Karpas-422 (cell line): ENCODE data around the gene LUC7L. TPM values are rescaled to one million over a fixed set of nuclear protein-coding genes. Genes with fewer than 3 reads are reported as not detected.
"Not testable (repeated sequence)": the region's sequence is repeated elsewhere in the genome, so short reads cannot be mapped to it uniquely, and the experiment has no call there.

Experiments
- DNase-seq: peaks from one replicate; pipeline ENCODE4 v3.0.0-alpha.2; 2015
- H2AFZ ChIP-seq: fragments of 200-600 bp; sonication (generic); 2 replicates; pipeline ENCODE4 v1.6.1; 2014; ENCODE audit warnings: antibody characterized with exemption, low read length, mixed read lengths
- H3K27ac ChIP-seq: fragments of 200-600 bp; sonication (generic); 2 replicates; pipeline ENCODE4 v1.5.1; 2014; ENCODE audit warnings: mild to moderate bottlenecking, low read length, moderate library complexity
- H3K27me3 ChIP-seq: fragments of 200-600 bp; sonication (generic); 2 replicates; pipeline ENCODE4 v1.6.1; 2014; ENCODE audit warnings: low read length, mixed read lengths
- H3K36me3 ChIP-seq: fragments of 200-600 bp; sonication (generic); 2 replicates; pipeline ENCODE4 v1.6.1; 2014; ENCODE audit warnings: low read length, mixed read lengths; ENCODE audit not compliant: insufficient read depth
- H3K4me1 ChIP-seq: fragments of 200-600 bp; sonication (generic); 2 replicates; pipeline ENCODE4 v1.6.1; 2014; ENCODE audit warnings: mild to moderate bottlenecking, low read length, mixed read lengths
- H3K4me2 ChIP-seq: fragments of 200-600 bp; sonication (generic); 2 replicates; pipeline ENCODE4 v1.6.1; 2014; ENCODE audit warnings: low read length, low read depth, mild to moderate bottlenecking; ENCODE audit not compliant: poor library complexity, severe bottlenecking
- H3K4me3 ChIP-seq: fragments of 200-600 bp; sonication (generic); 2 replicates; pipeline ENCODE4 v1.5.1; 2014; ENCODE audit warnings: mild to moderate bottlenecking, antibody characterized with exemption, low read length, mixed read lengths
- H3K79me2 ChIP-seq: fragments of 200-600 bp; sonication (generic); 2 replicates; pipeline ENCODE4 v1.6.1; 2014; ENCODE audit warnings: mild to moderate bottlenecking, low read length, mixed read lengths
- H3K9ac ChIP-seq: fragments of 200-600 bp; sonication (generic); 2 replicates; pipeline ENCODE4 v1.6.0; 2014; ENCODE audit warnings: low read length
- H3K9me2 ChIP-seq: fragments of 200-600 bp; sonication (generic), shearing (Covaris generic); replicated peaks from 2 replicates; pipeline ENCODE4 v1.6.0; 2014; ENCODE audit warnings: mild to moderate bottlenecking, low read length, moderate library complexity; ENCODE audit not compliant: insufficient read depth
- H3K9me3 ChIP-seq: fragments of 300-700, 200-600 bp; sonication (generic); 2 replicates; pipeline ENCODE4 v1.6.1; 2014; ENCODE audit warnings: low read length, mixed read lengths
- H4K20me1 ChIP-seq: fragments of 200-600 bp; sonication (generic); 2 replicates; pipeline ENCODE4 v1.6.1; 2014; ENCODE audit warnings: mild to moderate bottlenecking, antibody characterized with exemption, low read length, low read depth; ENCODE audit not compliant: insufficient read depth
- total RNA-seq: library from RNA; depleted of rRNA; stranded (reverse); fragments of >200 nt; shearing (Covaris generic); gene quantifications from 2 replicates; pipeline ENCODE4 v1.2.3, GENCODE V29; 2014; ENCODE audit warnings: low replicate concordance

Gene LUC7L
- total RNA-seq, 1 experiment from 2014 or later = 85.6 TPM

DNA sequence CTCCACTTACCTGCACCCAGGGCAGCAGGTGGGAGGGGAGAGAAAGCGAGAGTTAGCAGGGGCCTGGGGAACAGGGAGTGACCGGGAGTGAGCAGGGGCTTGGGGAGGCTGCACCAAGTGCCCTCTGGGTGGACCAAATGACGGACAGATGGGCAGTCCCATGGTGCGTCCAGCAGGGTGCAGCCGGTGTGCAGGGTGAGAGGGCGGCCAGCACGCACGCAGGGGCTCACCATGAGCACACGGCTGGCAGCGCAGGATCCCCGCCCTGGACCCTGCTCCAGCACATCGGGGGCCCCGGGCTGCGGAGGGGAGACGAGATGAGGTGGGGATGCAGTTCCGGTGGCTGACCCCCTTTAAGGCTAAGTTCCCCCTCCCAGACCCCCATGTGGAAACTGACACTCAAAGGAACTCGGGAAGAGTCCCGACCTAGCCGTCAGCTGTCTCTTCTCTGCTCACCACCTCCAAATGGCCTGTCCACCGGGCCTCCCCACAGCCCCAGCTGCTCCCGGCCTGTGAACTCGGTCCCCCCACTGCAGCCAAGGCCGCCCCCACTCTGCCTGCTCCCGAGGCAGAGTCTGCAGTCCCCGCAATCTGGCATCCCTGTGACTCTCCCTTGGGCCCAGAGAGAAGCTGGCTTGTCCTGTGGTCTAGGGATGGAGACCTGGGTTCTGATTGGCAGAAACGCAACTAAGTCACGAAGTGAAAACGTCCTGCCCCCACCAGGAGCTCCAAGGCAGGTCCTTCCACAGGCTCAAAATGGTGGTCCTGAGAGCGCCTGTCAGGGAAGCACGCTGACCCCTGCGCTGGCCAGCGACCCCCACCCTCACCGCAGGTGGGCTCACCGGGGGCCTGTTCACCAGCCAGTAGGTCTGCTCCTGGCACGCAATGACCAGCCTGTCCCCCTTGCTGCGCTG, 43.6 kb upstream of the LUC7L start:
- Histone ChIP-seq H3K27ac (no peak overlapping the region), H3K36me3 (no peaks in the 10 kb centered on the region), H3K9me3 (no peaks in the 10 kb centered on the region), H3K79me2 (no peaks in the 10 kb centered on the region), H3K4me2 (peak overlapping the region; percentile 60), H3K9ac (no peak overlapping the region), H3K4me1 (peaks cover 6% of the 10 kb centered on the region), H3K4me3 (peak overlapping the region; percentile 44; the same call in 1 of the 2 replicates), H3K9me2 (no peaks in the 10 kb centered on the region), H4K20me1 (no peaks in the 10 kb centered on the region), H3K27me3 (no peaks in the 10 kb centered on the region), H2AFZ (no peak overlapping the region)
- DNase-seq = no peak

DNA sequence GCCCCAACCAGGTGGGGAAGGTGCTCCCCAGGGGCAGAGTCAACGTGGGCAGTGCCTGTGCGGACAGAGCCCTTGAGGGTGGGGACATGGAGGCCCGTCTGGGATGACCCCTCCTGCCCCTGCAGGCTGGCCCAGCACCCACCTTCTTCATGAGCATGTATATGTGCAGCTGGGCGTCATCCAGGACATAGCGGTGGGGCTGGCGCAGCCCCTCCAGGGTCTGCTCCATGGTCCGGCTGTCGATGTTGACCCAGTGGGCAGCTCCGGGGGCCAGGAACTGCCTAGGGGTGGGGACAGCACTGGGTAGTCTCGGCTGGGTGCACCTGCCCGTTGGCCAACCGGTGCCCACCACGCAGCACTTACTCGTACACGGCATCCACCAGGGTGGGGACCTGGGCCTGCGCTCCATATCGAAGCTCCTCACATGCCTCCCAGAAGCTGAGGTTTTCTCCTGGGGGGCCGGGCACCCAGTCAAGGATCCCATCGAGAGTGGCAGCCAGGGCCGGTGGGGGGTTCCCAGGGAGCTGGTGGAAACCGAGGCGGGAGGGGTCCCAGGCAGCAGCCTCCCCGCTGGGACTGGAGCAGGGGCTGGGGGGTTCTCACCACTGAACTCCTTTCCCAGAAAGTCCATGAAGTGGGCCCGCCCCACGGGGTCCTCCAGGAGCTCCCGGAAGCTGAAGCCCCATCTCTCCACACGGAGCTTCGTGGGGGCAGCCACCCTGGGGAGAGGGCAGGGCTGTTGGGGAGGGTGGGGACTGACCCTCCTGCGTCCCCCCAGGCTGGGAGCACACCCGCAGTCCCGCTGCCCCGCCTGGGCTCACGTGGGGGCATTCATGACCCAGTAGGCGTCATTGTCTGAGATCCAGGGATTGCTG, 41.4 kb upstream of the LUC7L start:
- Histone ChIP-seq H3K4me3 (no peak overlapping the region), H3K27ac (no peak overlapping the region), H3K4me1 (peaks cover 6% of the 10 kb centered on the region), H2AFZ (no peak overlapping the region), H3K79me2 (no peaks in the 10 kb centered on the region), H3K9ac (no peak overlapping the region), H3K4me2 (no peak overlapping the region), H4K20me1 (no peaks in the 10 kb centered on the region), H3K36me3 (no peaks in the 10 kb centered on the region), H3K9me2 (no peaks in the 10 kb centered on the region), H3K9me3 (no peaks in the 10 kb centered on the region), H3K27me3 (no peaks in the 10 kb centered on the region)
- no peak for DNase-seq

DNA sequence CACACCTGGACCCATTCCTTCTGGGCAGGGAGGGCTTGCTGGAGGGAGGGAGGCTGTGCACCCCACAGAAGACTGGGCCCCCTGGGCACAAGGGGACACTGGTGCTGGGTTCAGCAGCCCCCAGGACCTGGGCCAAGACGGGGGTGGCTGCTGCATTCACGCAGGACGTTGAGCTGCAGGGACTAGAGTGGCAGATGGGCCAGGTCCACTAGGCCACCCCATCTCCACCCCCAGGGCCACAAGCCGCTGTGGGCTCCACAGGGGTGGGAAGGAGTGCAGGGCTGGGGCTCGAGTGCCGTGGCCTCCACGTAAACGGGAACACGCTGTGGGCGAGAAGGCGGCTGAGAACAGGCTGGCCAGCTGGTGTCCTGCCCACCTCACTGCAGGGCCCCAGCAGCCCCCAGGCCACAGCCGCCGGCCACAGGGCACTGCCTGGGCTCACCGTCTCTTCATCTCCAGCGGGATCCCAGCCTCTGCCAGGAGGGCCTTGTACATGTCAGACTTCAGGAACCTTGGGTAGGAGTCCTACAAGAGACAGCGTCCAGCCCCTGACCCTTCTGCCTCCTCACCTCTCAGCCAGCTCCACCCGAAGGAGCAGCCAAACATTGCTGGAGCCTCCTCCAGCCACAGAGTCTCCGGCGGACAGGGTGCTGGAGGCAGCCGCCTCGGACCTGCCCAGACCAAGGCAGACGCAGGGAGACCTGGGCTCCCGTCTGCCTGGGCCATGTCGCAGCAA, 40.0 kb upstream of the LUC7L start:
- H3K27ac ChIP-seq = no peak overlapping the region
- no peak overlapping the region for H3K9ac ChIP-seq
- H3K79me2 ChIP-seq = no peaks in the 10 kb centered on the region
- H3K4me2 ChIP-seq = no peak overlapping the region
- no peaks in the 10 kb centered on the region for H3K36me3 ChIP-seq
- H3K4me3 ChIP-seq = no peak overlapping the region
- H3K9me2 ChIP-seq = no peaks in the 10 kb centered on the region
- no peaks in the 10 kb centered on the region for H4K20me1 ChIP-seq
- no peaks in the 10 kb centered on the region for H3K27me3 ChIP-seq
- H3K4me1 ChIP-seq = peaks cover 6% of the 10 kb centered on the region
- DNase-seq = no peak
- no peaks in the 10 kb centered on the region for H3K9me3 ChIP-seq
- H2AFZ ChIP-seq = no peak overlapping the region

DNA sequence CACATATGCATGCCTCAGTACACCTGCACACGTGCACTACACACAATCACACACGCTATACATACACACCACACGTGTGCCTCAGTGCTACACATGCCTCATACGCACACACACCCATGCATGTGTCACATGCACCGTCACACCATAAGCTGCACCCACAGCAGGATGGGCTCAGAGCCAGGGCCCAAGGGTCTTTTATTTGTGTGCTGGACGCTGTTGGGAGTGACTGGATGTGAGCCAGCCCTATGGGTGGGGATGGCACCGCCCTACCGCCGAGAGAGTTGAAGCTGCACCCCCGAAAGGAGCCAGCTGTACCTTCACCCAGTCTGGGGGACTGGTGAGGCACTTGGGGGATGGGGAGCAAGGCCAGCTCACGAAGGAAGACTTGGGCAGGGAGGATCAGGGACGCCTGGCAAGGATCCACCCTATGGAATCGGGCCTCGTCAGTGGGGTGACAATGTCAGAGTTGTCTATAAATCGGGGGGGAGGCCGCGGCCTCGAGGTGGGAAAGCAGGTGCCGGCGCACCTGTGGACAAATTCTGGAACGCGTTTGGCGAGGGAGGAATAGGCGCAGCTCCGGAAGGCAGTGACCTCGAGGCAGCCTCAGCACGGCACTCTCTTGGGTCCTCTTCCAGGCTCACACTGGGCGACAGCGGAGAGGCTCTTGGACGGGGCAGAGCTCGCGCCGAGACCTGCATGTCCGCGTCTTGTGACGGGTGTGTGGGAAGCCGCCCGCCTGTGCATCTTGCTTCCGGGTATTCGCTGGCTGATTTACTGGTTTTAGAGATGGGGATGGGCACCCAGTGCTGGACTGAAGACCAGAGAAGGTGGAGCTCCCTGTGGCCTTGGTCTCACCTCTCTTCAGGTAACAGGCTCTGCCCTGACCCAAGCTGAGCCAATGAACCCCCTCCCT, 39.1 kb upstream of the LUC7L start:
- no peak overlapping the region for H3K4me2 ChIP-seq
- no peaks in the 10 kb centered on the region for H3K27me3 ChIP-seq
- no peaks in the 10 kb centered on the region for H3K36me3 ChIP-seq
- no peaks in the 10 kb centered on the region for H3K79me2 ChIP-seq
- no peaks in the 10 kb centered on the region for H4K20me1 ChIP-seq
- H3K9ac ChIP-seq = no peak overlapping the region
- peaks cover 2% of the 10 kb centered on the region for H3K4me1 ChIP-seq
- no peak overlapping the region for H3K27ac ChIP-seq
- H3K9me3 ChIP-seq = no peaks in the 10 kb centered on the region
- H3K9me2 ChIP-seq = no peaks in the 10 kb centered on the region
- H2AFZ ChIP-seq = no peak overlapping the region
- no peak for DNase-seq
- no peak overlapping the region for H3K4me3 ChIP-seq

DNA sequence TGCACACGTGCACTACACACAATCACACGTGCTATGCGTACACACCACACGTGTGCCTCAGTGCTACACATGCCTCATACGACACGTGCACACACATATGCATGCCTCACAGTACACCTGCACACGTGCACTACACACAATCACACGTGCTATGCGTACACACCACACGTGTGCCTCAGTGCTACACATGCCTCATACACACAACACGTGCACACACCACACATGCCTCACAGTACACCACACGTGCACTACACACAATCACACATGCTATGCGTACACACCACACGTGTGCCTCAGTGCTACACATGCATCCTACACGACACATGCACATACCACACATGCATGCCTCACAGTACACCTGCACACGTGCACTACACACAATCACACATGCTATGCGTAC, 38.3 kb upstream of the LUC7L start:
- H3K9me3 ChIP-seq, H3K4me1 ChIP-seq, H3K27ac ChIP-seq, H3K79me2 ChIP-seq, H2AFZ ChIP-seq, H4K20me1 ChIP-seq, H3K9ac ChIP-seq, H3K9me2 ChIP-seq, H3K4me2 ChIP-seq, H3K27me3 ChIP-seq, DNase-seq, H3K4me3 ChIP-seq, H3K36me3 ChIP-seq: not testable (repeated sequence)

DNA sequence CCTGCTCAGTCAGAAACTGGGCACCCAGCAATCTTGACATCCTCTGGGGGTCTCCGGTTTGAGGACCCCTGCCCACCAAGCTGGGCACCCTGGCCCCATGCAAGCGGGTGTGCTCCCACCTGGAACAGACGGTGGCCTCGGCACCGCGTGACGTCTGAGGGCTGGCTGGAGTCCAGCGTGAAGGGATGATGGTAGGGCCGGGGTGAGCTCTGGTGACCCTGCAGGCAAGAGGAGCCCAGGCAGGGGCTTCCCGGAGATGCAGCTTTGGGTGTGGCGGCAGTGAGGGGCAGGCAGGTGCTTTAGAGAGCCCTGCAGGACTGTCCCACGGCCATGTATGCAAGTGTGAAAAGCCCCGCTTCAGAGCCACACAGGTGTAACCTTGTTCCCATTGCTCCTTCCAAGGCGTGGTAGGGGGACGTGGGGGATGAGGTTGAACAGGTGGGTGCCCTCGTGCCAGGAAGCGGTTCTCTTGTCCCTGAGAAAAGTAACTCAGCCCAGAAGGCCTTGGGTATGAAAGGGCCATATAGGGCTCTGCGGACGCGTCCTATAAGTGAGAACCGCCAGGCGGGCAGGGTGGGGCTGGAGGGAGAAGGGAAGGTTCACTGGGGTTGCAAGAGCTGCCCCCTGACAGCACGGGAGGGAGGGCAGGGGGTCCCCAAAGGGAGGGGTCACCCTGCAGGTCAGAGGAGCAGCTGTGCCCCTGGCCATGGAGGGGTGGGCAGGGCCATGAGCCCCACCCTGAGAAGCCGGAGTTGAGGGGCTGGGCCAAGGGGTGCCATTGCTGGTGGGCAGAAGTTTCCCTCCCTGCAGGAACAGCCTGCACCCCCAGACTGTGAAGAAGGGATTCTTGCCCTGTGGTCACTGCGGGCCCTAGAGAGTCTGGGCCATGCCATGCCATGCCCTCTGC, 37.3 kb upstream of the LUC7L start:
- no peak overlapping the region for H3K27ac ChIP-seq
- H3K4me3 ChIP-seq = no peak overlapping the region
- DNase-seq = no peak
- H3K27me3 ChIP-seq = no peaks in the 10 kb centered on the region
- no peaks in the 10 kb centered on the region for H3K9me2 ChIP-seq
- no peaks in the 10 kb centered on the region for H3K4me1 ChIP-seq
- no peaks in the 10 kb centered on the region for H4K20me1 ChIP-seq
- no peaks in the 10 kb centered on the region for H3K79me2 ChIP-seq
- no peak overlapping the region for H3K9ac ChIP-seq
- no peaks in the 10 kb centered on the region for H3K9me3 ChIP-seq
- H3K36me3 ChIP-seq = no peaks in the 10 kb centered on the region
- H3K4me2 ChIP-seq = no peak overlapping the region
- H2AFZ ChIP-seq = no peak overlapping the region

DNA sequence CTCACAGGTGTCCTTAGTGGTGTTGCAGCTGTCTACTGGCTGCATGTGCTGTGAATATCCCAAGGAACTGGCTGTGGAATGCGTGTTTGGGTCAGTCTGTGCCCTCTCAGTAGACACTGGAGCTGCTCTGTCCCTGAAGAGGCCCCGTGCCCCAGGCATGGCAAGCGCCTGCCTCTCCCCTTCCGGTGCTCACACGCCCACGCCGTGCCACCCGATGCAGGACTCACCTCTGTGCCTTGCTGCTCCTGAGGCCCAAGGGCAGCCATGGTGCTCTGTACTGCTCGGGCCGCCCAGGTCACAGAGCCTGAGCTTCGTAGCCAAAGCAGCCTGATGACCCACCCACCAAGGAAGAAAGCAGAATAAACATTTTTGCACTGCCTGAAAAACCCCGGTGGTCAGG, 36.5 kb upstream of the LUC7L start:
- Histone ChIP-seq H3K9ac (no peak overlapping the region), H3K9me3 (no peaks in the 10 kb centered on the region), H3K4me1 (no peaks in the 10 kb centered on the region), H3K27me3 (no peaks in the 10 kb centered on the region), H3K36me3 (no peaks in the 10 kb centered on the region), H4K20me1 (no peaks in the 10 kb centered on the region), H2AFZ (no peak overlapping the region), H3K4me3 (no peak overlapping the region), H3K4me2 (no peak overlapping the region), H3K79me2 (no peaks in the 10 kb centered on the region), H3K9me2 (no peaks in the 10 kb centered on the region), H3K27ac (no peak overlapping the region)
- no peak for DNase-seq
